NCI-H187 (cell line): Measurements from ENCODE around the gene BPIFB6.

Source experiments
- DNase-seq, 2 experiments: peaks; one replicate each; lab custom pipeline; 2025; lab: John Stamatoyannopoulos, UW

Gene BPIFB6

GRCh38 chr20:33000802-33001466 is 30.5 kb upstream of the BPIFB6 start:
- no peak for DNase-seq

GRCh38 chr20:33002087-33002808 is 29.2 kb upstream of the BPIFB6 start:
- DNase-seq = no peak

GRCh38 chr20:33004141-33004751 is 27.2 kb upstream of the BPIFB6 start, which contains the start of gene SUN5:
SUN5 (minus strand) TSS chr20:33004433; CDS start chr20:33004340, 93 bp downstream.
- DNase-seq = no peak

GRCh38 chr20:33005132-33005566 is 26.3 kb upstream of the BPIFB6 start:
- DNase-seq = no peak

GRCh38 chr20:33005908-33006775 is 25.3 kb upstream of the BPIFB6 start:
- DNase-seq = no peak

GRCh38 chr20:33006776-33007375 is 24.6 kb upstream of the BPIFB6 start:
- DNase-seq = no peak

- no peak for DNase-seq
Observed at GRCh38 chr20:33007376-33008335, 23.8 kb upstream of the BPIFB6 start, which contains the start of gene BPIFB2. BPIFB2 (plus strand) TSS chr20:33007704; CDS start chr20:33008575, 871 bp downstream.

- no peak for DNase-seq
Observed at GRCh38 chr20:33008336-33009213, 22.9 kb upstream of the BPIFB6 start.

- DNase-seq = no peak
Observed at GRCh38 chr20:33009214-33010132, 22.0 kb upstream of the BPIFB6 start.

GRCh38 chr20:33010133-33010504 is 21.3 kb upstream of the BPIFB6 start:
- no peak for DNase-seq

GRCh38 chr20:33010674-33011449 is 20.6 kb upstream of the BPIFB6 start:
- DNase-seq = no peak

- DNase-seq = no peak
Observed at GRCh38 chr20:33012327-33013189, 18.9 kb upstream of the BPIFB6 start.

- DNase-seq = no peak
Observed at GRCh38 chr20:33013701-33014326, 17.6 kb upstream of the BPIFB6 start.

- no peak for DNase-seq
Observed at GRCh38 chr20:33014336-33015113, 16.9 kb upstream of the BPIFB6 start.

- no peak for DNase-seq
Observed at GRCh38 chr20:33015114-33015484, 16.3 kb upstream of the BPIFB6 start.
